ENCODE data around the gene NPIPB4.
"Not testable (repeated sequence)": the region's sequence is repeated elsewhere in the genome, so short reads cannot be mapped to it uniquely, and the experiment has no call there.

NPIPB4 gene

GRCh38 chr16:21857656-21858055 is at the start of gene NPIPB4:
NPIPB4 (minus strand) TSS chr16:21857756; CDS start chr16:21857378, 378 bp downstream.
- not testable (repeated sequence) for DNase-seq

- DNase-seq, result not testable (repeated sequence)
Observed at GRCh38 chr16:21898998-21899397, 41.4 kb upstream of the NPIPB4 start.

- DNase-seq, result not testable (repeated sequence)
Observed at GRCh38 chr16:21881988-21882387, 24.4 kb upstream of the NPIPB4 start.

- DNase-seq, result not testable (repeated sequence)
Observed at GRCh38 chr16:21837186-21837585, 20.4 kb downstream of the NPIPB4 start.

- DNase-seq, result not testable (repeated sequence)
Observed at GRCh38 chr16:21836334-21836733, 21.2 kb downstream of the NPIPB4 start.

- DNase-seq, result not testable (repeated sequence)
Observed at GRCh38 chr16:21835747-21836146, 21.8 kb downstream of the NPIPB4 start.

GRCh38 chr16:21834211-21834610 is 23.3 kb downstream of the NPIPB4 start:
- DNase-seq, result not testable (repeated sequence)

- not testable (repeated sequence) for DNase-seq
Observed at GRCh38 chr16:21829929-21830328, 27.6 kb downstream of the NPIPB4 start.

- not testable (repeated sequence) for DNase-seq
Observed at GRCh38 chr16:21826067-21826706, 31.4 kb downstream of the NPIPB4 start.

- DNase-seq, result not testable (repeated sequence)
Observed at GRCh38 chr16:21825526-21825925, 32.0 kb downstream of the NPIPB4 start.

GRCh38 chr16:21823258-21823657 is 34.3 kb downstream of the NPIPB4 start:
- DNase-seq, result not testable (repeated sequence)

- DNase-seq, result not testable (repeated sequence)
Observed at GRCh38 chr16:21820908-21821465, 36.6 kb downstream of the NPIPB4 start.

GRCh38 chr16:21820028-21820907 is 37.3 kb downstream of the NPIPB4 start:
- not testable (repeated sequence) for DNase-seq

GRCh38 chr16:21819617-21820016 is 37.9 kb downstream of the NPIPB4 start:
- not testable (repeated sequence) for DNase-seq

- DNase-seq, result not testable (repeated sequence)
Observed at GRCh38 chr16:21817012-21817411, 40.5 kb downstream of the NPIPB4 start.

GRCh38 chr16:21815694-21816093 is 41.9 kb downstream of the NPIPB4 start:
- DNase-seq, result not testable (repeated sequence)

GRCh38 chr16:21802375-21802663 is 55.2 kb downstream of the NPIPB4 start:
- DNase-seq, result not testable (repeated sequence)

GRCh38 chr16:21801538-21802374 is 55.8 kb downstream of the NPIPB4 start:
- DNase-seq, result not testable (repeated sequence)

GRCh38 chr16:21798601-21799000 is 59.0 kb downstream of the NPIPB4 start:
- DNase-seq, result not testable (repeated sequence)

- not testable (repeated sequence) for DNase-seq
Observed at GRCh38 chr16:21793310-21793709, 64.2 kb downstream of the NPIPB4 start.

GRCh38 chr16:21790506-21790905 is 67.0 kb downstream of the NPIPB4 start:
- not testable (repeated sequence) for DNase-seq

All from GOT3 (cell line).